Suprapubic skin (tissue), 4 donors: Measurements from ENCODE around the gene BPIFB4. TPM values are rescaled to one million over a fixed set of nuclear protein-coding genes. Genes with fewer than 3 reads are reported as not detected.

ENCODE experiments used
- DNase-seq, 2 donors: peaks; one replicate each; pipeline ENCODE4 v3.0.0-alpha.2; 2019; ENCODE audit warnings: low spot score in 2 of 2
- H3K27ac ChIP-seq: fragments of 200-600 bp; sonication (generic); one replicate; pipeline ENCODE4 v1.5.1; 2019
- H3K27me3 ChIP-seq: fragments of 200-600 bp; sonication (generic); one replicate; pipeline ENCODE4 v1.5.1; 2019
- H3K36me3 ChIP-seq: fragments of 200-600 bp; sonication (generic); one replicate; pipeline ENCODE4 v1.5.1; 2019
- H3K4me1 ChIP-seq: fragments of 200-600 bp; sonication (generic); one replicate; pipeline ENCODE4 v1.5.1; 2019
- H3K4me3 ChIP-seq: fragments of 200-600 bp; sonication (generic); one replicate; pipeline ENCODE4 v1.5.1; 2019; ENCODE audit warnings: mild to moderate bottlenecking
- H3K9me3 ChIP-seq: fragments of 200-600 bp; sonication (generic); one replicate; pipeline ENCODE4 v1.5.1; 2019
- CTCF ChIP-seq, 2 donors: fragments of 200-600 bp in 1 of 2; fragments of 450-650 bp in 1 of 2; sonication (generic) in 1 of 2; IDR thresholded peaks; one replicate each; pipeline ENCODE4 v1.5.1; 2016 to 2019; ENCODE audit warnings: antibody characterized with exemption in 2 of 2, mild to moderate bottlenecking in 1 of 2, moderate library complexity in 1 of 2
- EP300 ChIP-seq: sonication (generic); formaldehyde crosslinking; IDR thresholded peaks from one replicate; pipeline ENCODE4 v1.6.1; 2017; ENCODE audit warnings: antibody characterized with exemption
- POLR2A ChIP-seq, 2 donors: fragments of 450-650 bp; IDR thresholded peaks; one replicate each; pipeline ENCODE4 v1.6.1; 2017; ENCODE audit warnings: antibody characterized with exemption in 2 of 2, mild to moderate bottlenecking in 2 of 2, moderate library complexity in 2 of 2
- POLR2AphosphoS5 ChIP-seq, 3 donors: sonication (generic); formaldehyde crosslinking; IDR thresholded peaks; one replicate each; pipeline ENCODE4 v1.6.1; 2017; ENCODE audit warnings: antibody characterized with exemption in 3 of 3
- WGBS: methylation state at CpG from one replicate; pipeline ENCODE4 v1.1.5; 2018; 5-methylcytosine and 5-hydroxymethylcytosine counted together
- total RNA-seq, 4 donors: library from RNA; depleted of rRNA; stranded (reverse); fragments of >200 nt; gene quantifications; one replicate each; pipeline ENCODE4 v1.1.0, GENCODE V29; 2016

Gene BPIFB4
- total RNA-seq, 4 donors from 2014 or later = not detected

GRCh38 chr20:33131949-33132473 lies 52.6 kb downstream of the BPIFB4 start:
- no peak overlapping the region for H3K4me3 ChIP-seq
- no peaks in the 10 kb centered on the region for H3K4me1 ChIP-seq
- no peaks in the 10 kb centered on the region for H3K36me3 ChIP-seq
- TF ChIP-seq EP300 = no peak
- H3K27ac ChIP-seq = no peak overlapping the region
- no peaks in the 10 kb centered on the region for H3K9me3 ChIP-seq
- DNase-seq = no peak
- WGBS = 65% methylated on average over 5 of the region's 5 CpGs
- H3K27me3 ChIP-seq = peaks cover 12% of the 10 kb centered on the region

DNA sequence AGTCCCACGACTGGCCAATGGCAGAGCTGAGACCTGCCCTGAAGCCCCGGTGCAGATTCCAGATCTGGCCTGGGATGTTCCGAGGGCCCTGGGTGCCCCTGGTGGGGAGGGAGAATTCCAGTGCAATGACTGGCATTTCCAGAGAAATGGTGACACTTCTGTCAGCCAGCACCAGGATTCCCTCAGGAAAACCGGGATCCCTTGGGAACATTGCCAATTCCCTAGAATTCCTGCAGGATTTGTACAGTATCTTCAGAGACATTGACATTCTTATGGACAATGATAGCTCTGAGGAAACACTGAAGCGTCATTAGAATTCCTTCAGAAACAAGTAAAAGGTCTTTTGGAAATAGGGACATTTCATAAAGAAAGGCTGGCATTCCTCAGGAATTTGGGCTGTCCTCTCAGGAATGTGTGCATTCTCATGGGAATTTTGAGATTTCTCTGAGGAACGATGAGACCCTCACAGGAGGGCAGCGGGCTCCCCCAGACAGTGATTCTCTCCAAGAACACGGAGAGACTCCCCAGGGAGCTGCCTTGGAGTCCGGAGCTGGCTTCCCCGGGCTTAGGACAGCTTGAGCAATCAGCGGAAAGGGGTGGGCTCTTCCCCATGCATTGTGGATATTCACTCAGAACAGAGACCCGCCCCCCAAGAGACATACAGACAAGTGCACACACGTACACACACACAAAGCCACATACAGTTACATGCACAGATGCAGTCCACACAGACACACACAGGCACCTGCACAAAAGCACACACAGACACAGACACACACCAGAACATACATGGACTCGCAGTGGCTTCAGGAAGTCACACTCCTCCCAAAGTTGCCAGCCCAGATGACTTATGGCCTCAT lies 53.3 kb downstream of the BPIFB4 start:
- no peak overlapping the region for H3K27ac ChIP-seq
- no peaks in the 10 kb centered on the region for H3K9me3 ChIP-seq
- TF ChIP-seq POLR2A (IDR thresholded peaks at IDR 0.05) (no peak), POLR2AphosphoS5 (IDR thresholded peaks at IDR 0.05) (no peak), CTCF (IDR thresholded peaks at IDR 0.05) (no peak), EP300 (no peak)
- H3K4me1 ChIP-seq = no peaks in the 10 kb centered on the region
- no peak overlapping the region for H3K4me3 ChIP-seq
- peaks cover 12% of the 10 kb centered on the region for H3K27me3 ChIP-seq
- DNase-seq = no peak
- WGBS = 37% methylated on average over 8 of the region's 14 CpGs
- H3K36me3 ChIP-seq = no peaks in the 10 kb centered on the region

GRCh38 chr20:33133373-33133941 lies 54.0 kb downstream of the BPIFB4 start:
- peaks cover 12% of the 10 kb centered on the region for H3K27me3 ChIP-seq
- no peaks in the 10 kb centered on the region for H3K36me3 ChIP-seq
- no peak overlapping the region for H3K27ac ChIP-seq
- H3K4me1 ChIP-seq = no peaks in the 10 kb centered on the region
- no peak for DNase-seq
- WGBS = 75% methylated on average over 11 of the region's 11 CpGs
- no peak overlapping the region for H3K4me3 ChIP-seq
- no peak for TF ChIP-seq POLR2AphosphoS5 (IDR thresholded peaks at IDR 0.05)
- no peak for TF ChIP-seq POLR2A (IDR thresholded peaks at IDR 0.05)
- TF ChIP-seq CTCF (IDR thresholded peaks at IDR 0.05) = no peak
- H3K9me3 ChIP-seq = no peaks in the 10 kb centered on the region

DNA sequence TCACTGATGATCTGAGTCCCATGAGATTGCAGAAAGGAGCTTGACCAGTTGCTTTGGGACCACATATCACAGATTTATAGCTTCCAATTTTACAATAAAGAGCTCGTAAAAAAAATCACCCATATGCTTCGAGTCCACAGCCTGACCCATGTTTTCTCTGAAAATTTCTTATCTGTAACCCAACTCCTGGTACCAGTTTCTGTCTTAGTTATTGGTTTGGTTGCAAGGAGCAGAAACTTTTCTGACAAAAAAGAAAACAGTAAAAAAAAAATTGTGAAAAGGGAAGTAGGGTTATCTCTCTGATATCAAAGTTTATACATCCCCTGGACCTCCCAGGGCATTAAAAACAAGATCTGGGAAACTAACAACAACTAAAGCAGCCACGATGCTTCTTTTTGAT lies 57.8 kb downstream of the BPIFB4 start:
- TF ChIP-seq EP300 (no peak), POLR2A (IDR thresholded peaks at IDR 0.05) (no peak), CTCF (IDR thresholded peaks at IDR 0.05) (no peak), POLR2AphosphoS5 (IDR thresholded peaks at IDR 0.05) (no peak)
- Histone ChIP-seq H3K36me3 (no peaks in the 10 kb centered on the region), H3K4me1 (no peaks in the 10 kb centered on the region), H3K4me3 (no peak overlapping the region), H3K27me3 (peaks cover 12% of the 10 kb centered on the region), H3K27ac (no peak overlapping the region), H3K9me3 (no peaks in the 10 kb centered on the region)
- 86% methylated on average over 3 of the region's 3 CpGs for WGBS
- no peak for DNase-seq

- no peak for TF ChIP-seq EP300
- no peak for TF ChIP-seq POLR2A (IDR thresholded peaks at IDR 0.05)
- TF ChIP-seq CTCF (IDR thresholded peaks at IDR 0.05) = no peak
- TF ChIP-seq POLR2AphosphoS5 (IDR thresholded peaks at IDR 0.05) = no peak
- no peaks in the 10 kb centered on the region for H3K9me3 ChIP-seq
- H3K36me3 ChIP-seq = no peaks in the 10 kb centered on the region
- H3K27me3 ChIP-seq = no peaks in the 10 kb centered on the region
- H3K4me1 ChIP-seq = no peaks in the 10 kb centered on the region
- no peak for DNase-seq
- H3K4me3 ChIP-seq = no peak overlapping the region
- no peak overlapping the region for H3K27ac ChIP-seq
These were observed 60.0 kb downstream of the BPIFB4 start for GRCh38 chr20:33139467-33139866.
